SH-SY5Y (cell line): ENCODE data around the gene C18orf63.

Source experiments
- GATA2 ChIP-seq: IDR thresholded peaks from 2 replicates; pipeline ENCODE4 v1.6.1; 2011; ENCODE audit warnings: mild to moderate bottlenecking, low read depth, low read length
- GATA3 ChIP-seq: IDR thresholded peaks from 2 replicates; pipeline ENCODE4 v1.6.1; 2011; ENCODE audit warnings: low read depth, mild to moderate bottlenecking, low read length, moderate library complexity

DNA sequence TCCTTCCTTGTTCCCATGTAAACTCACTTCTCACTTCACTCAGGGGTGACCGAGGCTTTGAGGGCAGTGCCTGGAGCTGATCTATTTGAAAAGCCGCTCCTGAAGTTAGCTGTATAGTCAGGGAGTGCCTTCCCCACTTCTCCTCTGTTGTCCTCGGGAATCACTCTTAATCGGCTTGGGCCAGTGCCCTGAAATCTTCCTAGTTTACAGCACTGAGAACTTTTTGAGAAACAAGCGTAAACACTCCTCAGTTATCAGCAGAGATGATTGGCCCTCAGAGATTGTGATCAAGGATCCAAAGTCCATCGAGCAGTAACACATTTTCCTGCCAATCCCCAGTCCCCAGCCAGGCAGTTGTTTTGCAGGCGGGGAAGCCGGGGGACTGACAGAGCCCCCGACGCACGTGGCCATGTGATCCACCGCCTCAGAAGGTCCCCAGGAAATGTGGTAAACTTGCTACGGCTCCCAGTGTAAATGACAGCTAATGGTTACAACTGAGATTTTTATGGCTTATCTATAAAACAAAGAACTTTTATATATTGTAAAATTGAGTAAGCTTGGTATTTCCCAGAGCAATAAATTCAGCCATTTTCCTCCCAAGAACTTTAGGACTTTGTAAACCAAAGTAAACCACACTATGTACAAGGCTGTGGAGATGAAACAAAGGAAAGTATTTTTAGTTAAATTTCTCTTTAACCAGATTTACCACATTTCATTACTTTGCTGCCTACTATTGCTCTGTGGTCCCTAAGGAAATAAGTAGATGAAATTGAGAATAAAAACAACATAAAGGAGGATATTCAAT lies 53.5 kb downstream of the C18orf63 start:
- TF ChIP-seq GATA2 (no peak), GATA3 (no peak)
